SK-N-SH treated with all-trans-retinoic acid at 6 μM for 48 hours (cell line): ENCODE results near the gene DHCR7.

Experiments used
- ATAC-seq: fragments of 200-7000 bp; cut with Tn5 transposase; 3 replicates; pipeline ENCODE4 v1.9.1; 2020; ENCODE audit warnings: mild to moderate bottlenecking, moderate library complexity
- ARNTL ChIP-seq: fragments of 450-650 bp; formaldehyde crosslinking; IDR thresholded peaks from 2 replicates; pipeline ENCODE4 v1.5.0; 2020; ENCODE audit warnings: low read depth, mild to moderate bottlenecking, moderate library complexity, borderline replicate concordance
- BACH2 ChIP-seq: fragments of 250-450 bp; sonication (Bioruptor Pico); IDR thresholded peaks from 2 replicates; pipeline ENCODE4 v1.9.0; 2021; ENCODE audit warnings: mild to moderate bottlenecking, borderline replicate concordance
- CSDC2 ChIP-seq: fragments of 250-450 bp; sonication (Bioruptor Pico); IDR thresholded peaks from 2 replicates; pipeline ENCODE4 v1.5.0; 2020; ENCODE audit warnings: mild to moderate bottlenecking, moderate library complexity
- ESRRG ChIP-seq: fragments of 250-450 bp; sonication (Bioruptor Pico); IDR thresholded peaks from 2 replicates; pipeline ENCODE4 v1.6.1; 2021; ENCODE audit warnings: mild to moderate bottlenecking
- GLIS3 ChIP-seq: fragments of 250-450 bp; sonication (Bioruptor Pico); IDR thresholded peaks from 2 replicates; pipeline ENCODE4 v1.5.0; 2020; ENCODE audit warnings: mild to moderate bottlenecking, moderate library complexity
- ISL1 ChIP-seq: fragments of 250-450 bp; sonication (Bioruptor Pico); IDR thresholded peaks from 2 replicates; pipeline ENCODE4 v2.1.2; 2022; ENCODE audit warnings: mild to moderate bottlenecking, moderate library complexity
- OSR1 ChIP-seq: fragments of 250-450 bp; sonication (Bioruptor Pico); IDR thresholded peaks from 2 replicates; pipeline ENCODE4 v1.8.0; 2022; ENCODE audit warnings: moderate library complexity, mild to moderate bottlenecking, inconsistent platforms
- PPARA ChIP-seq: fragments of 250-450 bp; sonication (Bioruptor Pico); IDR thresholded peaks from 2 replicates; pipeline ENCODE4 v1.5.0; 2020; ENCODE audit warnings: mild to moderate bottlenecking, borderline replicate concordance
- RARB ChIP-seq: fragments of 250-450 bp; sonication (Bioruptor Pico); IDR thresholded peaks from 2 replicates; pipeline ENCODE4 v1.8.0; 2021; ENCODE audit warnings: mild to moderate bottlenecking, moderate library complexity
- TCF4 ChIP-seq: fragments of 250-450 bp; sonication (Bioruptor Pico); IDR thresholded peaks from 2 replicates; pipeline ENCODE4 v1.8.0; 2021; ENCODE audit warnings: mild to moderate bottlenecking, moderate library complexity, borderline replicate concordance
- TOX ChIP-seq: fragments of 250-450 bp; sonication (Bioruptor Pico); IDR thresholded peaks from 2 replicates; pipeline ENCODE4 v1.8.0; 2021; ENCODE audit warnings: mild to moderate bottlenecking, moderate library complexity, borderline replicate concordance
- ZC3H10 ChIP-seq: fragments of 250-450 bp; sonication (Bioruptor Pico); IDR thresholded peaks from 2 replicates; pipeline ENCODE4 v1.5.1; 2021; ENCODE audit warnings: mild to moderate bottlenecking, moderate library complexity
- ZFP3 ChIP-seq: fragments of 250-450 bp; sonication (Bioruptor Pico); IDR thresholded peaks from 2 replicates; pipeline ENCODE4 v1.5.0; 2020; ENCODE audit warnings: mild to moderate bottlenecking, moderate library complexity
- ZFP30 ChIP-seq: fragments of 450-650 bp; formaldehyde crosslinking; IDR thresholded peaks from 2 replicates; pipeline ENCODE4 v1.5.0; 2022; ENCODE audit warnings: mild to moderate bottlenecking, moderate library complexity
- ZNF70 ChIP-seq: fragments of 450-650 bp; formaldehyde crosslinking; IDR thresholded peaks from 2 replicates; pipeline ENCODE4 v1.5.0; 2020; ENCODE audit warnings: mild to moderate bottlenecking, moderate library complexity
- ZNF8 ChIP-seq: fragments of 450-650 bp; formaldehyde crosslinking; IDR thresholded peaks from 2 replicates; pipeline ENCODE4 v1.5.0; 2020; ENCODE audit warnings: mild to moderate bottlenecking, moderate library complexity
- TF ChIP-seq, protein P1 (sequence below): fragments of 250-450 bp; sonication (Bioruptor Pico); IDR thresholded peaks from 2 replicates; pipeline ENCODE4 v1.8.0; 2021; ENCODE audit warnings: low read depth, mild to moderate bottlenecking, moderate library complexity, borderline replicate concordance
- TF ChIP-seq, protein P2 (sequence below): fragments of 250-450 bp; sonication (Bioruptor Pico); IDR thresholded peaks from 2 replicates; pipeline ENCODE4 v1.5.1; 2021; ENCODE audit warnings: mild to moderate bottlenecking, moderate library complexity
- TF ChIP-seq, protein P3 (sequence below): fragments of 250-450 bp; sonication (Bioruptor Pico); IDR thresholded peaks from 2 replicates; pipeline ENCODE4 v1.5.1; 2020; ENCODE audit warnings: low read depth, mild to moderate bottlenecking, moderate library complexity
- TF ChIP-seq, protein P4 (sequence below): fragments of 250-450 bp; sonication (Bioruptor Pico); IDR thresholded peaks from 2 replicates; pipeline ENCODE4 v1.8.0; 2020; ENCODE audit warnings: mild to moderate bottlenecking, moderate library complexity, borderline replicate concordance
- TF ChIP-seq, protein P5 (sequence below): fragments of 250-450 bp; sonication (Bioruptor Pico); IDR thresholded peaks from 2 replicates; pipeline ENCODE4 v1.5.0; 2020; ENCODE audit warnings: mild to moderate bottlenecking, moderate library complexity

DHCR7 gene

DNA sequence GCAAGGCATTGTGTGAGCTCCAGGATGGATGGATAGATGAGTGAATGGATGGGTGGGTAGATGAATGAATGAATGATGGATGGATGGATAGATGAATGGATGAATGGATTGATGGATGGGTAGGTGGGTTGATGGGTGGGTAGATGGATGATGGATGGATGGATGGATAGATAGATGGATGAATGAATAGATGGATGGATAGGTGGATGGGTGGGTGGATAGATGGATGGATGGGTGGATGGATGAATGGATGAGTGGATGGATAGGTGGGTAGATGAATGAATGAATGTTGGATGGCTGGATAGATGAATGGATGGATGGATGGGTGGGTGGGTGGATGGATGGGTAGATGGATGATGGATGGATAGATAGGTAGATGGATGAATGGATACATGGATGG is 33.5 kb downstream of the DHCR7 start (continued):
- TF ChIP-seq, protein P1, sequence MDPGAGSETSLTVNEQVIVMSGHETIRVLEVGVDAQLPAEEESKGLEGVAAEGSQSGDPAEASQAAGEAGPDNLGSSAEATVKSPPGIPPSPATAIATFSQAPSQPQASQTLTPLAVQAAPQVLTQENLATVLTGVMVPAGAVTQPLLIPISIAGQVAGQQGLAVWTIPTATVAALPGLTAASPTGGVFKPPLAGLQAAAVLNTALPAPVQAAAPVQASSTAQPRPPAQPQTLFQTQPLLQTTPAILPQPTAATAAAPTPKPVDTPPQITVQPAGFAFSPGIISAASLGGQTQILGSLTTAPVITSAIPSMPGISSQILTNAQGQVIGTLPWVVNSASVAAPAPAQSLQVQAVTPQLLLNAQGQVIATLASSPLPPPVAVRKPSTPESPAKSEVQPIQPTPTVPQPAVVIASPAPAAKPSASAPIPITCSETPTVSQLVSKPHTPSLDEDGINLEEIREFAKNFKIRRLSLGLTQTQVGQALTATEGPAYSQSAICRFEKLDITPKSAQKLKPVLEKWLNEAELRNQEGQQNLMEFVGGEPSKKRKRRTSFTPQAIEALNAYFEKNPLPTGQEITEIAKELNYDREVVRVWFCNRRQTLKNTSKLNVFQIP (CRISPR knock-in tag) = no peak

DNA sequence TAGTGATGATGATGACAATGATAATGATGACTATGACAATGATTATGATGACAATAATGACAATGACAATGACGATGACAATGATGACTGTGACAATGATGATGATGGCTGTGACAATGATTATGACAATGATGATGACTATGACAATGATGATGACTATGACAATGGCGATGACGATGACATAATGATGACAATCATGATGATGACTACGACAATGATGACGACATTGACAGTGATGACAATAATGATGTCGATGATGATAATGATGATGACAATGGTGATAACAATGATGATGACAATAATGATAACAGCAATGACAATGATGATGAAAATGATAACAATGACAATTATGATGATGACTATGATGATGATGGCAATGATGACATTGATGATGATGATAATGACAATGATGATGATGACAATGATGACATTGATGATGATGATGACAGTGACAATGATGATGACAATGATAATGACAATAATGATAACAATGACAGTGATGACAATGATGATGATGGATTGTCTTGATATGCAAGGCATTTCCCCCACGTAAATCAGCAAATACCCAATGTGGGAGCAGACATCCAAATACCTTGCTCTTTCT is 37.7 kb downstream of the DHCR7 start:
- ATAC-seq = no peak
- no peak for TF ChIP-seq BACH2 (CRISPR knock-in tag)
- no peak for TF ChIP-seq ZNF8 (CRISPR knock-in tag)
- TF ChIP-seq CSDC2 = no peak
- TF ChIP-seq ESRRG = no peak
- TF ChIP-seq TCF4 (CRISPR knock-in tag) = no peak
- TF ChIP-seq, protein P2, sequence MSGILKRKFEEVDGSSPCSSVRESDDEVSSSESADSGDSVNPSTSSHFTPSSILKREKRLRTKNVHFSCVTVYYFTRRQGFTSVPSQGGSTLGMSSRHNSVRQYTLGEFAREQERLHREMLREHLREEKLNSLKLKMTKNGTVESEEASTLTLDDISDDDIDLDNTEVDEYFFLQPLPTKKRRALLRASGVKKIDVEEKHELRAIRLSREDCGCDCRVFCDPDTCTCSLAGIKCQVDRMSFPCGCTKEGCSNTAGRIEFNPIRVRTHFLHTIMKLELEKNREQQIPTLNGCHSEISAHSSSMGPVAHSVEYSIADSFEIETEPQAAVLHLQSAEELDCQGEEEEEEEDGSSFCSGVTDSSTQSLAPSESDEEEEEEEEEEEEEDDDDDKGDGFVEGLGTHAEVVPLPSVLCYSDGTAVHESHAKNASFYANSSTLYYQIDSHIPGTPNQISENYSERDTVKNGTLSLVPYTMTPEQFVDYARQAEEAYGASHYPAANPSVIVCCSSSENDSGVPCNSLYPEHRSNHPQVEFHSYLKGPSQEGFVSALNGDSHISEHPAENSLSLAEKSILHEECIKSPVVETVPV (CRISPR knock-in tag) = no peak
- no peak for TF ChIP-seq PPARA (CRISPR knock-in tag)
- TF ChIP-seq, protein P1 (CRISPR knock-in tag) = no peak
- TF ChIP-seq TOX (CRISPR knock-in tag) = no peak
- TF ChIP-seq GLIS3 = no peak
- no peak for TF ChIP-seq OSR1 (CRISPR knock-in tag)
- TF ChIP-seq, protein P3, sequence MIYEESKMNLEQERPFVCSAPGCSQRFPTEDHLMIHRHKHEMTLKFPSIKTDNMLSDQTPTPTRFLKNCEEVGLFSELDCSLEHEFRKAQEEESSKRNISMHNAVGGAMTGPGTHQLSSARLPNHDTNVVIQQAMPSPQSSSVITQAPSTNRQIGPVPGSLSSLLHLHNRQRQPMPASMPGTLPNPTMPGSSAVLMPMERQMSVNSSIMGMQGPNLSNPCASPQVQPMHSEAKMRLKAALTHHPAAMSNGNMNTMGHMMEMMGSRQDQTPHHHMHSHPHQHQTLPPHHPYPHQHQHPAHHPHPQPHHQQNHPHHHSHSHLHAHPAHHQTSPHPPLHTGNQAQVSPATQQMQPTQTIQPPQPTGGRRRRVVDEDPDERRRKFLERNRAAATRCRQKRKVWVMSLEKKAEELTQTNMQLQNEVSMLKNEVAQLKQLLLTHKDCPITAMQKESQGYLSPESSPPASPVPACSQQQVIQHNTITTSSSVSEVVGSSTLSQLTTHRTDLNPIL (CRISPR knock-in tag) = no peak
- TF ChIP-seq ZFP3 (CRISPR knock-in tag) = no peak
- no peak for TF ChIP-seq ZC3H10 (CRISPR knock-in tag)
- no peak for TF ChIP-seq ZNF70 (CRISPR knock-in tag)
- TF ChIP-seq, all 23 proteins: peak for 0

DNA sequence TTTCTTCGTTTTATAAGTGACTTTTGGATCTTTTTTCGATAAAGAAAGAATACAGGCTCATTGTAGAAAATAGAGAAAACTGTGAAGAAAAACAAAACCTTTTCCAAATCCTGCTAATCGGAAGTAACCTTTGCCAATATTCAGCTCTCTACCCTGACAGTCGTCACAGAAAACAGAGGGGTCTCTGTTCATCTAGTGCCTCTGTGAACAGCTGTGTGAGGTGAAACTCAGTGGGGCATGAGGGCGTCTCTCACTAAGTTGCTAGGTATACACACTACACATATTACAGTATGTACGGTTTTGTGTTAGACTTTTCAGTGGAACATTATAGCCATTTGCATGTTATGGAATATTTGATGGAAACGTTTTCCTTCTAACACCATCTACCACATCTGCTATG is 39.4 kb downstream of the DHCR7 start:
- ATAC-seq = no peak
- TF ChIP-seq ZFP3 (CRISPR knock-in tag) (no peak), ARNTL (CRISPR knock-in tag) (no peak), PPARA (CRISPR knock-in tag) (no peak), ISL1 (CRISPR knock-in tag) (no peak), ESRRG (no peak), CSDC2 (no peak), BACH2 (CRISPR knock-in tag) (no peak), RARB (CRISPR knock-in tag) (no peak), ZFP30 (CRISPR knock-in tag) (no peak), ZNF8 (CRISPR knock-in tag) (no peak), TCF4 (CRISPR knock-in tag) (no peak), GLIS3 (no peak)
- TF ChIP-seq, protein P4, sequence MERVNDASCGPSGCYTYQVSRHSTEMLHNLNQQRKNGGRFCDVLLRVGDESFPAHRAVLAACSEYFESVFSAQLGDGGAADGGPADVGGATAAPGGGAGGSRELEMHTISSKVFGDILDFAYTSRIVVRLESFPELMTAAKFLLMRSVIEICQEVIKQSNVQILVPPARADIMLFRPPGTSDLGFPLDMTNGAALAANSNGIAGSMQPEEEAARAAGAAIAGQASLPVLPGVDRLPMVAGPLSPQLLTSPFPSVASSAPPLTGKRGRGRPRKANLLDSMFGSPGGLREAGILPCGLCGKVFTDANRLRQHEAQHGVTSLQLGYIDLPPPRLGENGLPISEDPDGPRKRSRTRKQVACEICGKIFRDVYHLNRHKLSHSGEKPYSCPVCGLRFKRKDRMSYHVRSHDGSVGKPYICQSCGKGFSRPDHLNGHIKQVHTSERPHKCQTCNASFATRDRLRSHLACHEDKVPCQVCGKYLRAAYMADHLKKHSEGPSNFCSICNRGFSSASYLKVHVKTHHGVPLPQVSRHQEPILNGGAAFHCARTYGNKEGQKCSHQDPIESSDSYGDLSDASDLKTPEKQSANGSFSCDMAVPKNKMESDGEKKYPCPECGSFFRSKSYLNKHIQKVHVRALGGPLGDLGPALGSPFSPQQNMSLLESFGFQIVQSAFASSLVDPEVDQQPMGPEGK = no peak
- TF ChIP-seq, protein P1 (CRISPR knock-in tag) = no peak
- TF ChIP-seq, protein P3 (CRISPR knock-in tag) = no peak
- TF ChIP-seq, protein P5, sequence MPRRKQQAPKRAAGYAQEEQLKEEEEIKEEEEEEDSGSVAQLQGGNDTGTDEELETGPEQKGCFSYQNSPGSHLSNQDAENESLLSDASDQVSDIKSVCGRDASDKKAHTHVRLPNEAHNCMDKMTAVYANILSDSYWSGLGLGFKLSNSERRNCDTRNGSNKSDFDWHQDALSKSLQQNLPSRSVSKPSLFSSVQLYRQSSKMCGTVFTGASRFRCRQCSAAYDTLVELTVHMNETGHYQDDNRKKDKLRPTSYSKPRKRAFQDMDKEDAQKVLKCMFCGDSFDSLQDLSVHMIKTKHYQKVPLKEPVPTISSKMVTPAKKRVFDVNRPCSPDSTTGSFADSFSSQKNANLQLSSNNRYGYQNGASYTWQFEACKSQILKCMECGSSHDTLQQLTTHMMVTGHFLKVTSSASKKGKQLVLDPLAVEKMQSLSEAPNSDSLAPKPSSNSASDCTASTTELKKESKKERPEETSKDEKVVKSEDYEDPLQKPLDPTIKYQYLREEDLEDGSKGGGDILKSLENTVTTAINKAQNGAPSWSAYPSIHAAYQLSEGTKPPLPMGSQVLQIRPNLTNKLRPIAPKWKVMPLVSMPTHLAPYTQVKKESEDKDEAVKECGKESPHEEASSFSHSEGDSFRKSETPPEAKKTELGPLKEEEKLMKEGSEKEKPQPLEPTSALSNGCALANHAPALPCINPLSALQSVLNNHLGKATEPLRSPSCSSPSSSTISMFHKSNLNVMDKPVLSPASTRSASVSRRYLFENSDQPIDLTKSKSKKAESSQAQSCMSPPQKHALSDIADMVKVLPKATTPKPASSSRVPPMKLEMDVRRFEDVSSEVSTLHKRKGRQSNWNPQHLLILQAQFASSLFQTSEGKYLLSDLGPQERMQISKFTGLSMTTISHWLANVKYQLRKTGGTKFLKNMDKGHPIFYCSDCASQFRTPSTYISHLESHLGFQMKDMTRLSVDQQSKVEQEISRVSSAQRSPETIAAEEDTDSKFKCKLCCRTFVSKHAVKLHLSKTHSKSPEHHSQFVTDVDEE (CRISPR knock-in tag) = no peak
